Measurements from ENCODE around the gene CHD2. TPM values are rescaled to one million over a fixed set of nuclear protein-coding genes. Genes with fewer than 3 reads are reported as not detected.
"Not testable (repeated sequence)": the region's sequence is repeated elsewhere in the genome, so short reads cannot be mapped to it uniquely, and the experiment has no call there.

Gene CHD2
- total and polyA plus RNA-seq, 2 experiments from 2014 or later: 36.5 to 39.0 TPM

GRCh38 chr15:93036951-93037819, 137.1 kb downstream of the CHD2 start:
- Histone ChIP-seq H3K36me3 (ENCODE audit: low read depth) (no peaks in the 10 kb centered on the region), H4K20me1 (ENCODE audit: insufficient read depth) (no peaks in the 10 kb centered on the region), H3K9me3 (ENCODE audit: low read depth) (no peaks in the 10 kb centered on the region), H2AFZ (peak overlapping the region; percentile 46; the same call in 1 of the 2 replicates), H3K79me2 (ENCODE audit: insufficient read depth) (no peaks in the 10 kb centered on the region), H3K4me1 (ENCODE audit: insufficient read depth) (no peaks in the 10 kb centered on the region), H3K4me3 (no peak overlapping the region), H3K27ac (no peak overlapping the region), H3K9me2 (ENCODE audit: insufficient read depth) (no peaks in the 10 kb centered on the region), H3K9ac (no peak overlapping the region), H3K4me2 (ENCODE audit: unreplicated experiment) (no peak overlapping the region), H3K27me3 (replicated peaks; ENCODE audit: insufficient read depth) (no peaks in the 10 kb centered on the region), H3F3A (ENCODE audit: insufficient read depth) (no peaks in the 10 kb centered on the region)
- WGBS, 2 experiments (ENCODE audit: low coverage in 1 of 2, low lambda C conversion rate in 2 of 2, missing lambda C conversion rate in 2 of 2): 48% methylated on average over 28 to 29 of the region's 29 CpGs
- no peak for TF ChIP-seq EZH2phosphoT487 (IDR thresholded peaks at IDR 0.05; ENCODE audit: insufficient read depth, low read depth)
- no peak for TF ChIP-seq EZH2 (IDR thresholded peaks at IDR 0.05; ENCODE audit: insufficient read depth, poor library complexity, severe bottlenecking)
- peak; percentile 55 for DNase-seq
- in situ Hi-C loops (cut with MboI): loop anchor here (10.0 to 25.0 kb wide), 2 partner anchors 950 to 1068 kb away; no protein-coding TSS in a partner anchor

GRCh38 chr15:93037820-93038705, 137.9 kb downstream of the CHD2 start:
- Histone ChIP-seq H3K36me3 (ENCODE audit: low read depth) (no peaks in the 10 kb centered on the region), H3K9me2 (ENCODE audit: insufficient read depth) (no peaks in the 10 kb centered on the region), H3K4me1 (ENCODE audit: insufficient read depth) (no peaks in the 10 kb centered on the region), H3K4me3 (no peak overlapping the region), H3K79me2 (ENCODE audit: insufficient read depth) (no peaks in the 10 kb centered on the region), H3F3A (ENCODE audit: insufficient read depth) (no peaks in the 10 kb centered on the region), H3K9ac (no peak overlapping the region), H3K4me2 (ENCODE audit: unreplicated experiment) (no peak overlapping the region), H4K20me1 (ENCODE audit: insufficient read depth) (no peaks in the 10 kb centered on the region), H2AFZ (peak overlapping the region; percentile 46; the same call in 1 of the 2 replicates), H3K9me3 (ENCODE audit: low read depth) (no peaks in the 10 kb centered on the region), H3K27ac (no peak overlapping the region), H3K27me3 (replicated peaks; ENCODE audit: insufficient read depth) (no peaks in the 10 kb centered on the region)
- in situ Hi-C loops (cut with MboI): loop anchor here (10.0 to 25.0 kb wide), 2 partner anchors 949 to 1067 kb away; no protein-coding TSS in a partner anchor
- no peak for TF ChIP-seq EZH2phosphoT487 (IDR thresholded peaks at IDR 0.05; ENCODE audit: insufficient read depth, low read depth)
- no peak for TF ChIP-seq EZH2 (IDR thresholded peaks at IDR 0.05; ENCODE audit: insufficient read depth, poor library complexity, severe bottlenecking)
- WGBS, 2 experiments (ENCODE audit: low coverage in 1 of 2, low lambda C conversion rate in 2 of 2, missing lambda C conversion rate in 2 of 2): 36 to 45% methylated on average over 16 to 20 of the region's 20 CpGs
- no peak for DNase-seq

DNA sequence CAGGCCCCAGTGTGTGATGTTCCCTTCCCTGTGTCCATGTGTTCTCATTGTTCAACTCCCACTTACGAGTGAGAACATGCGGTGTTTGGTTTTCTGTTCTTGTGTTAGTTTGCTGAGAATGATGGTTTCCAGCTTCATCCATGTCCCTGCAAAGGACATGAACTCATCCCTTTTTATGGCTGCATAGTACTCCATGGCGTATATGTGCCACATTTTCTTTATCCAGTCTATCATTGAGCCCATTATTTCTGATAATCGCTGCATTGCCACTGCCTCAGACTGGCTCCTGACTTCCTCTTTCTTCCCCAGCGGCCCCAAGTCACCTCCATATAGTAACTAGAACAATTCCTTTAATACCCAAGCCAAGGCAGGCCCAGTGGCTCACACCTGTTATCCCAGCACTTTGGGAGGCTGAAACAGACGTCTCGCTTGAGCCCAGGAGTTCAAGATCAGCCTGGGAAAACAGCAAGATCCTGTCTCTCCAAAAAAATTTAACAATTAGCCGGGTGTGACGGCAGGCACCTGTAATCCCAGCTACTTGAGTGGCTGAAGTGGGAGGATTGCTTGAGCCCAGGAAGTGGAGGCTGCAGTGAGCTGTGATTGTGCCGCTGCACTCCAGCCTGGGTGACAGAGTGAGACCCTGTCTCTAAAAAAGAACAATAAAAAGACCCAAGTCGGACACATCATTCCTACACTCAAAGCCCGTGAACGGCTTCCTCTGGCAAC, 139.6 kb downstream of the CHD2 start:
- not testable (repeated sequence) for H3K79me2 ChIP-seq (ENCODE audit: insufficient read depth); DNase-seq; H3K36me3 ChIP-seq (ENCODE audit: low read depth); H3K9me2 ChIP-seq (ENCODE audit: insufficient read depth); H3K9me3 ChIP-seq (ENCODE audit: low read depth); H3F3A ChIP-seq (ENCODE audit: insufficient read depth); H3K4me1 ChIP-seq (ENCODE audit: insufficient read depth); H3K4me2 ChIP-seq (ENCODE audit: unreplicated experiment); H3K4me3 ChIP-seq; H2AFZ ChIP-seq; H4K20me1 ChIP-seq (ENCODE audit: insufficient read depth); H3K27ac ChIP-seq; H3K27me3 ChIP-seq (replicated peaks; ENCODE audit: insufficient read depth); H3K9ac ChIP-seq
- in situ Hi-C loops (cut with MboI): loop anchor here (10.0 to 25.0 kb wide), 2 partner anchors 948 to 1065 kb away; no protein-coding TSS in a partner anchor
- WGBS, 2 experiments (ENCODE audit: low coverage in 1 of 2, low lambda C conversion rate in 2 of 2, missing lambda C conversion rate in 2 of 2): 84 to 86% methylated on average over 13 of the region's 13 CpGs

Data from GM23248 (cell line).